ENCODE data around the gene ATP4A.
"Not testable (repeated sequence)": the region's sequence is repeated elsewhere in the genome, so short reads cannot be mapped to it uniquely, and the experiment has no call there.

Gene ATP4A

GRCh38 chr19:35563207-35563829 lies at the start of gene ATP4A:
ATP4A (minus strand) TSS chr19:35563658; CDS start chr19:35563629, 29 bp downstream.
- H3K4me1 ChIP-seq (ENCODE audit: control insufficient read depth, insufficient read depth, low read length, unreplicated experiment): no peaks in the 10 kb centered on the region
- H2AFZ ChIP-seq (ENCODE audit: low read length, unreplicated experiment): no peak within 1 kb of the TSS
- H3K27ac ChIP-seq (ENCODE audit: low read depth, low read length): no peak within 1 kb of the TSS
- no peak within 1 kb of the TSS for H3K4me3 ChIP-seq (ENCODE audit: low read depth, low read length)
- H3K36me3 ChIP-seq (ENCODE audit: insufficient read depth, low read length): no peaks in the 10 kb centered on the region
- H3K27me3 ChIP-seq (ENCODE audit: insufficient read depth, low read length): peaks cover 24% of the 10 kb centered on the region
- no peaks in the 10 kb centered on the region for H3K79me2 ChIP-seq (ENCODE audit: control insufficient read depth, insufficient read depth, low read length, unreplicated experiment)

GRCh38 chr19:35612559-35613321 lies 49.3 kb upstream of the ATP4A start, which contains the start of gene HAUS5:
HAUS5 (plus strand) TSS chr19:35612735; CDS start chr19:35612795, 60 bp downstream.
- Histone ChIP-seq H3K79me2 (ENCODE audit: control insufficient read depth, insufficient read depth, low read length, unreplicated experiment) (no peaks in the 10 kb centered on the region), H2AFZ (ENCODE audit: low read length, unreplicated experiment) (peak within 1 kb of the TSS; percentile 79), H3K4me1 (ENCODE audit: control insufficient read depth, insufficient read depth, low read length, unreplicated experiment) (no peaks in the 10 kb centered on the region), H3K27ac (ENCODE audit: low read depth, low read length) (no peak within 1 kb of the TSS; the same call in 1 of the 2 replicates), H3K36me3 (ENCODE audit: insufficient read depth, low read length) (no peaks in the 10 kb centered on the region), H3K27me3 (ENCODE audit: insufficient read depth, low read length) (no peaks in the 10 kb centered on the region), H3K4me3 (ENCODE audit: low read depth, low read length) (peak within 1 kb of the TSS; percentile 92)

- Histone ChIP-seq H3K27ac (ENCODE audit: low read depth, low read length) (no peak overlapping the region), H3K4me3 (ENCODE audit: low read depth, low read length) (peak overlapping the region; percentile 92), H3K4me1 (ENCODE audit: control insufficient read depth, insufficient read depth, low read length, unreplicated experiment) (no peaks in the 10 kb centered on the region), H3K36me3 (ENCODE audit: insufficient read depth, low read length) (no peaks in the 10 kb centered on the region), H2AFZ (ENCODE audit: low read length, unreplicated experiment) (peak overlapping the region; percentile 57), H3K79me2 (ENCODE audit: control insufficient read depth, insufficient read depth, low read length, unreplicated experiment) (no peaks in the 10 kb centered on the region), H3K27me3 (ENCODE audit: insufficient read depth, low read length) (no peaks in the 10 kb centered on the region)
Observed at GRCh38 chr19:35612224-35612558, 48.7 kb upstream of the ATP4A start.

- no peak overlapping the region for H3K27ac ChIP-seq (ENCODE audit: low read depth, low read length)
- no peak overlapping the region for H2AFZ ChIP-seq (ENCODE audit: low read length, unreplicated experiment)
Observed at GRCh38 chr19:35609851-35610353, 46.4 kb upstream of the ATP4A start.

GRCh38 chr19:35608251-35608650 lies 44.8 kb upstream of the ATP4A start:
- no peaks in the 10 kb centered on the region for H3K27me3 ChIP-seq (ENCODE audit: insufficient read depth, low read length)
- no peak overlapping the region for H2AFZ ChIP-seq (ENCODE audit: low read length, unreplicated experiment)

More at GRCh38 chr19:35609851-35610353, 46.4 kb upstream of the ATP4A start:
- Histone ChIP-seq H3K36me3 (ENCODE audit: insufficient read depth, low read length) (no peaks in the 10 kb centered on the region), H3K4me1 (ENCODE audit: control insufficient read depth, insufficient read depth, low read length, unreplicated experiment) (no peaks in the 10 kb centered on the region), H3K79me2 (ENCODE audit: control insufficient read depth, insufficient read depth, low read length, unreplicated experiment) (no peaks in the 10 kb centered on the region), H3K4me3 (ENCODE audit: low read depth, low read length) (no peak overlapping the region), H3K27me3 (ENCODE audit: insufficient read depth, low read length) (no peaks in the 10 kb centered on the region)

GRCh38 chr19:35607661-35608060 lies 44.2 kb upstream of the ATP4A start:
- Histone ChIP-seq H3K4me3 (ENCODE audit: low read depth, low read length) (no peak overlapping the region), H3K79me2 (ENCODE audit: control insufficient read depth, insufficient read depth, low read length, unreplicated experiment) (no peaks in the 10 kb centered on the region), H3K27me3 (ENCODE audit: insufficient read depth, low read length) (no peaks in the 10 kb centered on the region), H3K36me3 (ENCODE audit: insufficient read depth, low read length) (no peaks in the 10 kb centered on the region), H3K27ac (ENCODE audit: low read depth, low read length) (no peak overlapping the region), H2AFZ (ENCODE audit: low read length, unreplicated experiment) (no peak overlapping the region), H3K4me1 (ENCODE audit: control insufficient read depth, insufficient read depth, low read length, unreplicated experiment) (no peaks in the 10 kb centered on the region)

More at GRCh38 chr19:35608251-35608650, 44.8 kb upstream of the ATP4A start:
- Histone ChIP-seq H3K27ac (ENCODE audit: low read depth, low read length) (no peak overlapping the region), H3K4me1 (ENCODE audit: control insufficient read depth, insufficient read depth, low read length, unreplicated experiment) (no peaks in the 10 kb centered on the region), H3K36me3 (ENCODE audit: insufficient read depth, low read length) (no peaks in the 10 kb centered on the region), H3K79me2 (ENCODE audit: control insufficient read depth, insufficient read depth, low read length, unreplicated experiment) (no peaks in the 10 kb centered on the region), H3K4me3 (ENCODE audit: low read depth, low read length) (no peak overlapping the region)

- H3K27me3 ChIP-seq (ENCODE audit: insufficient read depth, low read length); H2AFZ ChIP-seq (ENCODE audit: low read length, unreplicated experiment); H3K4me1 ChIP-seq (ENCODE audit: control insufficient read depth, insufficient read depth, low read length, unreplicated experiment); H3K27ac ChIP-seq (ENCODE audit: low read depth, low read length); H3K4me3 ChIP-seq (ENCODE audit: low read depth, low read length); H3K36me3 ChIP-seq (ENCODE audit: insufficient read depth, low read length); H3K79me2 ChIP-seq (ENCODE audit: control insufficient read depth, insufficient read depth, low read length, unreplicated experiment): not testable (repeated sequence)
Observed at GRCh38 chr19:35607170-35607569, 43.7 kb upstream of the ATP4A start.

GRCh38 chr19:35604436-35604835 lies 41.0 kb upstream of the ATP4A start:
- H3K27me3 ChIP-seq (ENCODE audit: insufficient read depth, low read length); H3K79me2 ChIP-seq (ENCODE audit: control insufficient read depth, insufficient read depth, low read length, unreplicated experiment); H3K4me1 ChIP-seq (ENCODE audit: control insufficient read depth, insufficient read depth, low read length, unreplicated experiment); H3K4me3 ChIP-seq (ENCODE audit: low read depth, low read length); H3K36me3 ChIP-seq (ENCODE audit: insufficient read depth, low read length); H2AFZ ChIP-seq (ENCODE audit: low read length, unreplicated experiment); H3K27ac ChIP-seq (ENCODE audit: low read depth, low read length): not testable (repeated sequence)

GRCh38 chr19:35601971-35602370 lies 38.5 kb upstream of the ATP4A start:
- no peaks in the 10 kb centered on the region for H3K4me1 ChIP-seq (ENCODE audit: control insufficient read depth, insufficient read depth, low read length, unreplicated experiment)

GRCh38 chr19:35596366-35596999 lies 33.0 kb upstream of the ATP4A start:
- no peaks in the 10 kb centered on the region for H3K27me3 ChIP-seq (ENCODE audit: insufficient read depth, low read length)
- H3K36me3 ChIP-seq (ENCODE audit: insufficient read depth, low read length): no peaks in the 10 kb centered on the region
- no peaks in the 10 kb centered on the region for H3K4me1 ChIP-seq (ENCODE audit: control insufficient read depth, insufficient read depth, low read length, unreplicated experiment)
- H2AFZ ChIP-seq (ENCODE audit: low read length, unreplicated experiment): no peak overlapping the region
- no peaks in the 10 kb centered on the region for H3K79me2 ChIP-seq (ENCODE audit: control insufficient read depth, insufficient read depth, low read length, unreplicated experiment)
- H3K27ac ChIP-seq (ENCODE audit: low read depth, low read length): no peak overlapping the region
- no peak overlapping the region for H3K4me3 ChIP-seq (ENCODE audit: low read depth, low read length)

More at GRCh38 chr19:35601971-35602370, 38.5 kb upstream of the ATP4A start:
- Histone ChIP-seq H3K27me3 (ENCODE audit: insufficient read depth, low read length) (no peaks in the 10 kb centered on the region), H3K36me3 (ENCODE audit: insufficient read depth, low read length) (no peaks in the 10 kb centered on the region), H3K79me2 (ENCODE audit: control insufficient read depth, insufficient read depth, low read length, unreplicated experiment) (no peaks in the 10 kb centered on the region), H3K27ac (ENCODE audit: low read depth, low read length) (no peak overlapping the region), H3K4me3 (ENCODE audit: low read depth, low read length) (no peak overlapping the region), H2AFZ (ENCODE audit: low read length, unreplicated experiment) (no peak overlapping the region)
